A673 (cell line): Measurements from ENCODE around the gene KCTD12.

Experiments used
- EZH2 ChIP-seq: fragments of 200-600 bp; sonication (generic); IDR thresholded peaks from 2 replicates; pipeline ENCODE4 v1.6.1; 2017; ENCODE audit warnings: borderline replicate concordance, low read depth, mild to moderate bottlenecking, mixed read lengths, antibody characterized with exemption, low read length; ENCODE audit not compliant: poor library complexity, severe bottlenecking
- TF ChIP-seq, protein P1 (sequence below): fragments of 300-800, 200-600 bp; sonication (generic); conservative IDR thresholded peaks from 2 replicates; pipeline ENCODE4 v1.5.1; 2017; ENCODE audit warnings: low read depth, mild to moderate bottlenecking, antibody characterized with exemption, low read length, moderate library complexity, mixed read lengths

DNA sequence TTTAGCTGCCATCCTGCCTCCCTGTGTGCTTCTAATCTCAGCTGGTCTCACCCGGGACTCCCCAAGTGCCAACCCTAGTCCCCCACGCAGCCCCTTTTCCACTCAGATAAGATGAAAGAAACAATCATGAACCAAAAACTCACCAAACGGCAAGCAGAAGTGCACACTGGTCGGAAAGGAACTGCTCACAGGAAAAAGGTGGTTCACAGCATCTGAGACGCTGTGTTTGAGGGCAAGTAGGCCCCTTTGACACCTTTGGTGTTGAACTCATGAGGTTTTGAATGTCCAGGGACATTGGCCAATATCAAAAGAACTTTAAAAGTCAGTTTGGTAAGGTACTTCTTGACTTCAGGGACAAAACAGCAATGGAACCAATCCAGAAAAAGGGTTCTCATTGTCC, 41.8 kb upstream of the KCTD12 start:
- TF ChIP-seq, protein P1, sequence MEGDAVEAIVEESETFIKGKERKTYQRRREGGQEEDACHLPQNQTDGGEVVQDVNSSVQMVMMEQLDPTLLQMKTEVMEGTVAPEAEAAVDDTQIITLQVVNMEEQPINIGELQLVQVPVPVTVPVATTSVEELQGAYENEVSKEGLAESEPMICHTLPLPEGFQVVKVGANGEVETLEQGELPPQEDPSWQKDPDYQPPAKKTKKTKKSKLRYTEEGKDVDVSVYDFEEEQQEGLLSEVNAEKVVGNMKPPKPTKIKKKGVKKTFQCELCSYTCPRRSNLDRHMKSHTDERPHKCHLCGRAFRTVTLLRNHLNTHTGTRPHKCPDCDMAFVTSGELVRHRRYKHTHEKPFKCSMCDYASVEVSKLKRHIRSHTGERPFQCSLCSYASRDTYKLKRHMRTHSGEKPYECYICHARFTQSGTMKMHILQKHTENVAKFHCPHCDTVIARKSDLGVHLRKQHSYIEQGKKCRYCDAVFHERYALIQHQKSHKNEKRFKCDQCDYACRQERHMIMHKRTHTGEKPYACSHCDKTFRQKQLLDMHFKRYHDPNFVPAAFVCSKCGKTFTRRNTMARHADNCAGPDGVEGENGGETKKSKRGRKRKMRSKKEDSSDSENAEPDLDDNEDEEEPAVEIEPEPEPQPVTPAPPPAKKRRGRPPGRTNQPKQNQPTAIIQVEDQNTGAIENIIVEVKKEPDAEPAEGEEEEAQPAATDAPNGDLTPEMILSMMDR, result no peak
- TF ChIP-seq EZH2, result no peak
